ENCODE results near the gene UBXN1.

The UBXN1 gene

DNA sequence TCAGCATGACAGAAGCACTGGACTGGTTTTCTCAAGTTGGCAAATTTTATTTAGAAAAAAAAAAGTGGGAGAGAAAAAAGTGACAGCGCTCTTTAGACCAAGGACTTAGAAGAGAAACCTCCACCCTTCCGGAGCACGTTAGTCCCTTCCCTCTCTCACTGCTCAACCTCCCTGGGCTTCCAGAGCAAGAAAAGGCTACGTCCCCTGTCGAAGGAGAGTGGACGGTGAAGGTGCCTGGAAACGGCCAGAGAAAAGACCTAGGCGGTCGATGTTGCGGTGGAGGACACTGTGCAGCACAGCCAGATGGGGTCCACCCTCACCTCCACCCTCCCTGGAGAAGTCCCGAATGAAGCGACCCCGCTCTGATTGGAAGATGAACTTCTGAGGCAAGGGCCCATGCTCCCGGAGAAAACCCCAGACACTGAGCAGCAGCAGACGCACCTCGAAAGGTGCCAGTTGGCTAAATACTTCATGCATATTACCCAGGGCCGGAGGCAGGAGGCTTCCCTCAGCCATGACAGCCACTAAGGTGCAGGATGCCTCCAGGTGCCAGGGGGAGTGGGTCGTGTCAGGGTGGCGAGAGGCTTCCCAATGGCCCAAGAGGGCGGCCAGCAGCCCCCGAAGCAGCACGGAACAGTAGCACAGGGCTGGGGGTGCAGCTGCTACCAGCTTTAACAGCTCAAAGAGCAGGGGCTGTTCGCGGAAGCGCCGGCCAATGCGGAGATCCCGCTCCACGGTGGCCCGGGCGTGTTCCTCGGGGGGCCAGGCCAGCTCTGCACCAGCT, 31.9 kb downstream of the UBXN1 start:
- 0 out of 2 replicates have a peak overlapping the region, but pooled peaks have one; percentile 2 for H3K4me3 ChIP-seq (ENCODE audit: low read depth, low read length)
- TF ChIP-seq, protein P1, sequence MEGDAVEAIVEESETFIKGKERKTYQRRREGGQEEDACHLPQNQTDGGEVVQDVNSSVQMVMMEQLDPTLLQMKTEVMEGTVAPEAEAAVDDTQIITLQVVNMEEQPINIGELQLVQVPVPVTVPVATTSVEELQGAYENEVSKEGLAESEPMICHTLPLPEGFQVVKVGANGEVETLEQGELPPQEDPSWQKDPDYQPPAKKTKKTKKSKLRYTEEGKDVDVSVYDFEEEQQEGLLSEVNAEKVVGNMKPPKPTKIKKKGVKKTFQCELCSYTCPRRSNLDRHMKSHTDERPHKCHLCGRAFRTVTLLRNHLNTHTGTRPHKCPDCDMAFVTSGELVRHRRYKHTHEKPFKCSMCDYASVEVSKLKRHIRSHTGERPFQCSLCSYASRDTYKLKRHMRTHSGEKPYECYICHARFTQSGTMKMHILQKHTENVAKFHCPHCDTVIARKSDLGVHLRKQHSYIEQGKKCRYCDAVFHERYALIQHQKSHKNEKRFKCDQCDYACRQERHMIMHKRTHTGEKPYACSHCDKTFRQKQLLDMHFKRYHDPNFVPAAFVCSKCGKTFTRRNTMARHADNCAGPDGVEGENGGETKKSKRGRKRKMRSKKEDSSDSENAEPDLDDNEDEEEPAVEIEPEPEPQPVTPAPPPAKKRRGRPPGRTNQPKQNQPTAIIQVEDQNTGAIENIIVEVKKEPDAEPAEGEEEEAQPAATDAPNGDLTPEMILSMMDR (IDR thresholded peaks at IDR 0.05; ENCODE audit: insufficient read depth, low read length, missing control alignments): no peak
- CTCF ChIA-PET: interaction anchor here (1.2 to 2.7 kb wide), 2 partner anchors 12 to 21 kb away, joined by 3 to 11 read pairs; no protein-coding TSS in a partner anchor
- no peak for DNase-seq (ENCODE audit: low read depth, low spot score)
- POLR2A ChIA-PET: interaction anchor here (0.6 to 3.5 kb wide), 7 partner anchors 13 to 209 kb away, joined by 3 to 46 read pairs (median 5); partner anchors contain the start of genes B3GAT3, C11orf98, CSKMT and TUT1

- peak within 1 kb of the TSS; percentile 91 for H3K4me3 ChIP-seq (ENCODE audit: low read depth, low read length)
- DNase-seq (ENCODE audit: low read depth, low spot score): peak; percentile 87
- TF ChIP-seq, protein P1 (IDR thresholded peaks at IDR 0.05; ENCODE audit: insufficient read depth, low read length, missing control alignments): no peak
- ChIA-PET POLR2A (interaction anchor here (0.6 to 3.5 kb wide), 10 partner anchors 14 to 210 kb away, joined by 3 to 46 read pairs (median 4); partner anchors contain the start of genes B3GAT3, C11orf98, CSKMT and LRRN4CL), CTCF (interaction anchor here (1.0 to 2.7 kb wide), 6 partner anchors 11 to 251 kb away, joined by 3 to 11 read pairs (median 4); partner anchors contain the start of genes C11orf98 and CSKMT)
Observed at GRCh38 chr11:62645946-62646824, 32.7 kb downstream of the UBXN1 start, which contains the start of gene GANAB. GANAB (minus strand) TSS chr11:62646613; CDS start chr11:62646599, 14 bp downstream.

- TF ChIP-seq, protein P1 (IDR thresholded peaks at IDR 0.05; ENCODE audit: insufficient read depth, low read length, missing control alignments): no peak
- POLR2A ChIA-PET: interaction anchor here (0.6 to 3.5 kb wide), 6 partner anchors 13 to 195 kb away, joined by 3 to 46 read pairs (median 4); partner anchors contain the start of genes C11orf98, CSKMT, LRRN4CL and TUT1
- peak overlapping the region; percentile 91 for H3K4me3 ChIP-seq (ENCODE audit: low read depth, low read length)
- DNase-seq (ENCODE audit: low read depth, low spot score): no peak
- CTCF ChIA-PET: interaction anchor here (1.0 to 2.7 kb wide), 7 partner anchors 11 to 251 kb away, joined by 3 to 11 read pairs (median 4); partner anchors contain the start of genes C11orf98 and CSKMT
Observed at GRCh38 chr11:62645671-62645945, 33.3 kb downstream of the UBXN1 start.

- ChIA-PET POLR2A (interaction anchor here (1.5 to 3.5 kb wide), 3 partner anchors 9 to 23 kb away, joined by 6 to 46 read pairs (median 6); partner anchors contain the start of genes B3GAT3, C11orf98, CSKMT and INTS5), CTCF (interaction anchor here (1.4 to 2.7 kb wide), 2 partner anchors 9 to 16 kb away, joined by 4 to 11 read pairs; no protein-coding TSS in a partner anchor)
- TF ChIP-seq, protein P1 (IDR thresholded peaks at IDR 0.05; ENCODE audit: insufficient read depth, low read length, missing control alignments): no peak
- no peak overlapping the region for H3K4me3 ChIP-seq (ENCODE audit: low read depth, low read length)
- no peak for DNase-seq (ENCODE audit: low read depth, low spot score)
Observed at GRCh38 chr11:62644220-62644619, 34.7 kb downstream of the UBXN1 start.

DNA sequence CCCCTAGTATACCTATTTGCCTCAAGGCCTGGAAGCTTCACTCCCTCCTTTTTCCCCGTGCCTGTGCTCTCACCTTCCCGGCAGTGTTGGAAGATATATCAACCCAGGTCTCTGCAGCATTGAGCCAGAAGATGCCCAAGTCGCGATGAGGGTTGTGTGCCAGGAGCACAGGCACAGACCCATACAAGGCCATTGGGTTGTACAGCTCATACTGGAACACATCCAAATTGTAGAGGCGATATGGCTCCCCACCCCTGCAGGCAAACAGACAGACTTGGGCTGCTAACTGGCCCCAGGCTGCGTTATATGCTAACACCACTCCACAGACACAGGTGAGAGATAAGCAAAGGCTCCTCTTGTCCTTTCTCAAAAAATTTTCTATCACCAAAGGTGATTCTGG, 46.4 kb downstream of the UBXN1 start:
- ChIA-PET POLR2A (interaction anchor here (0.5 to 0.7 kb wide), 2 partner anchors 20 kb away, joined by 3 read pairs; partner anchors contain the start of gene INTS5), CTCF (interaction anchor here (0.9 to 1.2 kb wide), 2 partner anchors 9 to 10 kb away, joined by 3 to 5 read pairs; no protein-coding TSS in a partner anchor)
- no peak for DNase-seq (ENCODE audit: low read depth, low spot score)
- no peak overlapping the region for H3K4me3 ChIP-seq (ENCODE audit: low read depth, low read length)
- TF ChIP-seq, protein P1 (IDR thresholded peaks at IDR 0.05; ENCODE audit: insufficient read depth, low read length, missing control alignments): no peak
